ENCODE data around the gene LGALS3.

DNA sequence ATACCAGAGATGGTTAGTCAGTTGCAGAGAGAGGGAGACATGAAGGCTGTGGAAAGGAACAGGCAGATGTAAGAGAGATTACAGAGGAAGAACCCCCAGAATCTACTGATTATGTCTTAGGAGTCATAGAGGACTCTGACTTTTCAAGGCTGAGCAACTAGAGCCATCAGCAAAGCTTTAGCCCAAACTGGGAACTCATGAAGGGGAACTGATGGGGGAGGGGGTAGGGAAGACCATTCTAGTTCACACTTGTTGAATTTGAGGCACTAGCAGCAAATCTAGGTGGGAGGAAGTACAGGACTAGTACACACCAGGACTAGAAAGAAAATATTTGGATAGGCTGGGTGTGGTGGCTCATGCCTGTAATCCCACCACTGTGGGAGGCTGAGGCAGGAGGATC, 10.1 kb downstream of the LGALS3 start:
- no peak for TF ChIP-seq CTCF (IDR thresholded peaks at IDR 0.05; ENCODE audit: low read depth, low read length, missing input control)
- TF ChIP-seq NR2F2 (IDR thresholded peaks at IDR 0.05): no peak
- no peak for TF ChIP-seq SP1 (IDR thresholded peaks at IDR 0.05)
- TF ChIP-seq, protein P1, sequence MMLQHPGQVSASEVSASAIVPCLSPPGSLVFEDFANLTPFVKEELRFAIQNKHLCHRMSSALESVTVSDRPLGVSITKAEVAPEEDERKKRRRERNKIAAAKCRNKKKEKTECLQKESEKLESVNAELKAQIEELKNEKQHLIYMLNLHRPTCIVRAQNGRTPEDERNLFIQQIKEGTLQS (IDR thresholded peaks at IDR 0.05): no peak
- no peak for TF ChIP-seq EGR1 (IDR thresholded peaks at IDR 0.05; ENCODE audit: low read depth in 2 of 2)
- TF ChIP-seq, protein P2, sequence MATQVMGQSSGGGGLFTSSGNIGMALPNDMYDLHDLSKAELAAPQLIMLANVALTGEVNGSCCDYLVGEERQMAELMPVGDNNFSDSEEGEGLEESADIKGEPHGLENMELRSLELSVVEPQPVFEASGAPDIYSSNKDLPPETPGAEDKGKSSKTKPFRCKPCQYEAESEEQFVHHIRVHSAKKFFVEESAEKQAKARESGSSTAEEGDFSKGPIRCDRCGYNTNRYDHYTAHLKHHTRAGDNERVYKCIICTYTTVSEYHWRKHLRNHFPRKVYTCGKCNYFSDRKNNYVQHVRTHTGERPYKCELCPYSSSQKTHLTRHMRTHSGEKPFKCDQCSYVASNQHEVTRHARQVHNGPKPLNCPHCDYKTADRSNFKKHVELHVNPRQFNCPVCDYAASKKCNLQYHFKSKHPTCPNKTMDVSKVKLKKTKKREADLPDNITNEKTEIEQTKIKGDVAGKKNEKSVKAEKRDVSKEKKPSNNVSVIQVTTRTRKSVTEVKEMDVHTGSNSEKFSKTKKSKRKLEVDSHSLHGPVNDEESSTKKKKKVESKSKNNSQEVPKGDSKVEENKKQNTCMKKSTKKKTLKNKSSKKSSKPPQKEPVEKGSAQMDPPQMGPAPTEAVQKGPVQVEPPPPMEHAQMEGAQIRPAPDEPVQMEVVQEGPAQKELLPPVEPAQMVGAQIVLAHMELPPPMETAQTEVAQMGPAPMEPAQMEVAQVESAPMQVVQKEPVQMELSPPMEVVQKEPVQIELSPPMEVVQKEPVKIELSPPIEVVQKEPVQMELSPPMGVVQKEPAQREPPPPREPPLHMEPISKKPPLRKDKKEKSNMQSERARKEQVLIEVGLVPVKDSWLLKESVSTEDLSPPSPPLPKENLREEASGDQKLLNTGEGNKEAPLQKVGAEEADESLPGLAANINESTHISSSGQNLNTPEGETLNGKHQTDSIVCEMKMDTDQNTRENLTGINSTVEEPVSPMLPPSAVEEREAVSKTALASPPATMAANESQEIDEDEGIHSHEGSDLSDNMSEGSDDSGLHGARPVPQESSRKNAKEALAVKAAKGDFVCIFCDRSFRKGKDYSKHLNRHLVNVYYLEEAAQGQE (IDR thresholded peaks at IDR 0.05): no peak
- no peak for TF ChIP-seq FOXA1 (IDR thresholded peaks at IDR 0.05)
- no peak for TF ChIP-seq JUND (IDR thresholded peaks at IDR 0.05)
